HL-60/S4 treated with retinoic acid at 250 ng/mL for 4 days and 3 days (cell line): ENCODE measurements around the gene MFSD1.

Experiments used
- in situ Hi-C: fragments of 300-500 bp; cut with MboI; formaldehyde crosslinking; loops from 2 replicates; pipeline ENCODE4 v1.7.0; 2022; ENCODE audit warnings: low sequenced_read_pairs

MFSD1 gene, protein sequence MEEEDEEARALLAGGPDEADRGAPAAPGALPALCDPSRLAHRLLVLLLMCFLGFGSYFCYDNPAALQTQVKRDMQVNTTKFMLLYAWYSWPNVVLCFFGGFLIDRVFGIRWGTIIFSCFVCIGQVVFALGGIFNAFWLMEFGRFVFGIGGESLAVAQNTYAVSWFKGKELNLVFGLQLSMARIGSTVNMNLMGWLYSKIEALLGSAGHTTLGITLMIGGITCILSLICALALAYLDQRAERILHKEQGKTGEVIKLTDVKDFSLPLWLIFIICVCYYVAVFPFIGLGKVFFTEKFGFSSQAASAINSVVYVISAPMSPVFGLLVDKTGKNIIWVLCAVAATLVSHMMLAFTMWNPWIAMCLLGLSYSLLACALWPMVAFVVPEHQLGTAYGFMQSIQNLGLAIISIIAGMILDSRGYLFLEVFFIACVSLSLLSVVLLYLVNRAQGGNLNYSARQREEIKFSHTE

DNA sequence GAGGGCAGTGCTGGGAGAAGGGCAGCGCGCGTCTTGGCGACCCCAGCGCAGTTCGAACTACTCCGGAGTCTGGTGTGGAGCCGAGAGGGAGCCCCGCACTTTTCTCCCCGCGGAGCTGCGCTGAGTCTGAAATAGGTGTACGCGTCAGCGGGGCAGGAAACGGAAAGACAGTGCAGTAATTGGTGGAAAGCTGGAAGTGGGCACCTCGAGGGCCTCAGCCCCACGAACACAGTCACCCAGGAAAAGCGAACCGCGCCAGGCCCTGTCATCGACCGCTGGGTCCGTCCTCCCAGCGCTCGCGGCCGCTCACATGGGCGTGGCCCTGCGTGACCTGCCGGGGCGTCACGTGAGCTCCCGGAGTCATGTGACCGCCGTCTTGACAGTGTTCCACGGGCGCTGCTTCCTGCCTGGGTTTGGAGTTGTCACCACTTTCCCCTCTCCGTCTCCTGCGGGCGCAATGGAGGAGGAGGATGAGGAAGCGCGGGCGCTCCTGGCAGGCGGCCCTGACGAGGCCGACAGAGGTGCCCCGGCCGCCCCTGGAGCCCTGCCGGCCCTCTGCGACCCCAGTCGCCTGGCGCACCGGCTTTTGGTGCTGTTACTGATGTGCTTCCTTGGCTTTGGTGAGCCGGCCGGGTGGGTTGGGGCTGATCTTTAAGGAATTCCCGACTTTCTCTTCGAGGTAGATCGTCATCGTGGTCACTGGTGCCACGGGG is at the start of gene MFSD1:
Gene MFSD1 (plus strand): TSS at position 359 of the 713 bp plus-strand sequence. CDS start 99 bp downstream, at position 458.
- in situ Hi-C loops, result no loop called here

DNA sequence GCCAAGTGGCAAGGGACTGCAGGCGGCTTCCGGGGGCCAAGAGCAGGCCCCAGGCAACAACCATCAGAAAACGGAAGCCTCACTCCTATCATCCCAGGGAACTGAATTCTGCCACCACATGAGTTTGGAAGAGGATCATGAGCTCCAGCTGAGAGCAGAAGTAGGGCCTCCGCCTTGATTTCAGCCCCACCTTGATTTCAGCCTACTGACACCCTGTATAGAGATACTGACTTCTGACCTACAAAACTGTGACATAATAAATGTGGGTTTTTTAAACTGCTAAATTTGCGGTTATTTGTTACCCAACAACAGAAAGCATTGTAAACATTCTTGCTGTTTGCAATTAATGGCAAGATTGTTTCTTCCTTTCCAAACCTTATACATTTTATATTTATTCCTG is 48.0 kb upstream of the MFSD1 start:
- in situ Hi-C loops, result no loop called here

DNA sequence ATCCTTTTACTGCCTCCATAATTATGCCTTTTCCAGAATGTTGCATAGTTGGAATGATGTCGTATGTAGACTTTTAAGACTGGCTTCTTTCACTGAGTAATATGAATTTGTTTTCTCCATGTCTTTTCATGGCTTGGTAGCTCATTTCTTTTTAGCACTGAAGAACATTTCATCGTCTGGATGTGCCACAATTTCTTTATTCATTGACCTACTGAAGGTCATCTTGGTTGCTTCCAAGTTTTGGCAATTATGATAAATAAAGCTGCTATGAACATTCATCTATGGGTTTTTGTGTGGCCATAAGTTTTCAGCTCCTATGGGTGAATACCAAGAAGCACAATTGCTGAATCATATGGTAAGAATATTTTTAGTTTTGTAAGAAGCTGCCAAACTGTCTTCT is 46.4 kb upstream of the MFSD1 start:
- in situ Hi-C loops, result no loop called here

DNA sequence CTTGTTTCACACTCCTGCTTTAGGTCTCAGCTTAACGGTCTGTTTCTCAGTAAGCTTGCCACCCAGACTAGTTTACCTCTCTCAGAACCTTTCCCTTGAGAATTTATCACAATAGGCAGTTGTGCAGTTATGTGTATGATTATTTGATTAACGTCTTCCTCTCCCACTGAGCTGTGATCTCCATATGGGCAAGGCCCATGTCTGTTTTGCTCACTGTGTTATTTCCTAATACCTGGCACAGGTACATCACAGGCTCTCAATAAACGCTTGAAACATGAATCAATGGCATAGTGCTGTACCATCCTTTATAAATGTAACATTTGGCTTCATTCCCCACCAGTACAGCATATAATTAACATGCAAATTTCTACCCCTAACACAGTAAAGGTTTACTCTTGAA is 40.5 kb upstream of the MFSD1 start:
- in situ Hi-C loops, result no loop called here

DNA sequence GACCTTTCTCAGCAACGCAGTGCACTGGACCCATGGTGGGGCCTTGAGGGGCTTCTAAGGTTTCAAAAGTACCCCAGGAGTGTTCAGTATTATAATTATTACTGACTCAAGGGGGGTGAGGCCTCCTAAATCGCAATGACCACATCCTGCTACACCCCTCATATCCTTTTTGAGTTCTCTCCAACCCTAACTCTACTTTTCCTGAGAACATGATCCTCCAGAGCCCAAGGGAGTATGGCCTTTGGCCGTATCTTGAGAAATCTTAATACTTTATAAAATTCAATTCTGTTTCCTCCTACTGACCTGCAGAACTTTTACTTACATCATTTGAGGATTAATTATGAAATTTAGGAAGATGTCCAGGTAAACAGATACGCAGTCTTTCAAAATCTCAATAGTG is 39.2 kb upstream of the MFSD1 start:
- in situ Hi-C loops, result no loop called here

DNA sequence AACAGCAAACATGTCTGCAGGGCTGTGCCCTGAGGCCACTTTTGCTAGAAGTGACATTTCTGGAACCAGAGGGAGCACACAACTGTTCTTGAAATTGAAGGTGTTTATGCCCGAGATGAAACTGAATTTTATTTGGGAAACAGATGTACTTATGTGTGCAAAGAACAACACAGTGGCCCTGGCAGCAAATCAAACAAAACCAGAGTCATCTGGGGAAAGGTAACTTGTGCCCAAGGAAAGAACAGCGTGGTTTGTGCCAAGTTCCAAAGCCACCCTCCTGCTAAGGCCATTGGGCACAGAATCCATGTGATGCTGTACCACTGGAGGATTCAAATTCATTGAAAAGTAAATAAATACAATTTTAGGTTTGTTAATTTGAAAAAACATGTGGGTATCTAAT is 38.4 kb upstream of the MFSD1 start:
- in situ Hi-C loops, result no loop called here

DNA sequence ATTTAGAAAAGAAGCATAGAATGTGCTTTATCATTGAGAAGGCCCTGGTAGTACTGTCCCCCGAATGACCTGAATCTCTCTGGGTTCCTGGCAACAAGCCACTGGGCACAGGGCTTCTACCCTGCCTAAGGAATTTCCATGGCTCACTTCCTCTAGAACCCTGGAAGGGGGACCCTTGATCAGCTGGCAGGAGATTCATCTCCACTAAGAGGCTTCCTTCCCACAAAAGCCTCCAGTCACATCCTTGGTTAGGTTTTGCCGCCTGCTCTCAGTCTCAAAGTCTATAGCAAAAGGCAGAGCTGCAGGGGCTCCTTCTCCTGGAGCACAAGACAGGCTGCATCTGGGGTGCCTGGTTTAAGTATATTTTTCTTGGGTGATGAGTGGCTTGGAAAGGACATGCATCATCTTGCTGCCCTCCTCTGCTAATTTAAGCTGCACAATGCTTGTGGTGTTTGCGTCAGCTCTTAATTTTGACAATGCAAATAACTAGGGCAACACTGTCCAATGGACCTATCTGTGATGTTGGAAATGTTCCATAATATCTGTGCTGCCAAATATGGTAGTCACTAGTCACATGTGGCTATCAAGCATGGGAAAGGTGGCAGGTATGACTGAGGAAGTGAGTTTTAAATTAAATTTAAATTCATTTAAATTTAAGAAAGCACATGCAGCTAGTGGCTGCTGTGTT is 36.2 kb upstream of the MFSD1 start:
- in situ Hi-C loops, result no loop called here

DNA sequence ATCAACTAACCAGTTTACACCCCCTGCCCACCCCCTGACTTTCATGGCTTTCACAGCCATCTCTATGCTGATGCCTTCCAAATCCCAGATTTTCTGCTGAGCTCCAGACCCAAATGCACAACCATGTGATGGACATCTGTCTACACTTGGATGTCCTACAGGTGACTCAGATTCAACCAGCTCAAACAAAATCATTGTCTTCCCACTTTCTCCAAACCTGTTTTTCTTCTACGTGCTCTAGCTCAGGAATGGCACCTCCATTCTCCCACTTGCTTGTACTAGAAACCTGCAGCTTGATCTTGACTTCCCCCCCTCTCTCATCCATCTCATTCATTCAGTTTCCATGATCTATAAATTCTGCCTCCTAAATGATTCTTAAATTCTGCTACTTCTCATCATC is 35.5 kb upstream of the MFSD1 start:
- in situ Hi-C loops, result no loop called here

DNA sequence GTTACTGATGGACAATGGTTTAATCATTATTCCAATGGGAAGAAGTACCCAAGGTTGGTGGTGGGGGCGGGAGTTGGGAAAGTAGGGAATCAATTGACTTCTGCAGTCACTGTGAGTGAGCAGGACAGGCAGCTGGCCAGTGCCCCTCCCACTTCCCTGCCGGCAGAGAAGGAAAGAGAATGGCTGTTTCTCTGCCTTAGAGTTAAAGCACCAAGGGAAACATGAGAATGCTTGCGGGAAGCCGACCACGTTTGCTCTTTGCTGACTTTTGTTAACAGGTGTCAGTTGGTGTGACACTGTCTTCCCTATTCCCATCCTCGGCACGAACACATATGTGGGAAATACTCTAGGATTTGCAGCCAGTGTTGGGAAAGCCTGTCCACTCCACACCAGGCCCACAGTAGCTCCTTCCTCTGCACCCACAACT is 33.5 kb upstream of the MFSD1 start:
- in situ Hi-C loops, result no loop called here

DNA sequence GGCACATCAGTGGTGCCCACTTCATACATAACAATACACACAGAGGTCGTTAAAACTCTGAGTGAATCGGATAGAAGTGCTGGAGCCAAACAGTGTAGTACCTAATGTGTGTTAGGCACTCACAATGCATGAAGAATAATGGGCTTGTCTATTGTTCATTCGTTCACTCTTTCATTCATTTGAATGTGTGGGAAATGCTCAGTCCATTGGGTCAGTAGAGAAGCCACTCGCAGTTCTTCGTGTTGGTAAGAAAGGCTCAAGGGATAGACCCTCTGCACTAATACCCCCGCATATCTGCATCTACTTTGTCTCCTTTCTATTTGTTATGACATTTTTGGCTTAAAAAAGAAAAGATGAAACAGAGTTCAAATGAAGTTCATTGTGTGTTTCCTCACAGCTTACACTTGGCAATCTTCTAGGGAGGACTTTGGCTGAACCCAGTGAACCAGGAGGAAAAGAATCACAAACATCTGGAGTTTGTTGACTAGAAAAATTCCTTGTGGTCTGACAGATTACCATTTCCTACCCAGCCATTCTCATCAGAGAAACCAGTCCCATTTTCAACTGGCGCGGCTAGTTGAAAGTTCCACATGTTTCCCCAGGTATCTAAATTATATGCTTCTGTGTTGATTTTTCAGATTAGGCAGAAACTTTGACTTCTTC is 32.8 kb upstream of the MFSD1 start:
- in situ Hi-C loops, result no loop called here

DNA sequence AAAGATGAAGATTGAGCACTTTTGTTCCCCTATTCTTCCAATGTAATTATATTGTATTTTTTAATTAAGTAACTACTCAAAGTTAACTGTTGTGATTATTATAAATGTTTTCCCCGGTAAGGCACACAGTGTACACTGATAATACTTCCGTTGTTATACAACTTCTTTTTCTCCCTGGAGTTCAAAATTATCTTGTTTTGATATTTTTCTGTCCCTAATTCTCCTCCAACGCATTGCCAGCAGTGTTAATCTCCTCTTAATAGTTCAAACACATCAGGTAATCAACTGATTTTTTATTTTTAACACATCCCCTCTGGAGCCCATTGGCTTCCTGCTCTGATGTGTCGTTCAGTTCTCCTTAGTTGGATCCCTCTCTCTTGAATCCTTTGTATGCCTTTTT is 32.3 kb upstream of the MFSD1 start:
- in situ Hi-C loops, result no loop called here

DNA sequence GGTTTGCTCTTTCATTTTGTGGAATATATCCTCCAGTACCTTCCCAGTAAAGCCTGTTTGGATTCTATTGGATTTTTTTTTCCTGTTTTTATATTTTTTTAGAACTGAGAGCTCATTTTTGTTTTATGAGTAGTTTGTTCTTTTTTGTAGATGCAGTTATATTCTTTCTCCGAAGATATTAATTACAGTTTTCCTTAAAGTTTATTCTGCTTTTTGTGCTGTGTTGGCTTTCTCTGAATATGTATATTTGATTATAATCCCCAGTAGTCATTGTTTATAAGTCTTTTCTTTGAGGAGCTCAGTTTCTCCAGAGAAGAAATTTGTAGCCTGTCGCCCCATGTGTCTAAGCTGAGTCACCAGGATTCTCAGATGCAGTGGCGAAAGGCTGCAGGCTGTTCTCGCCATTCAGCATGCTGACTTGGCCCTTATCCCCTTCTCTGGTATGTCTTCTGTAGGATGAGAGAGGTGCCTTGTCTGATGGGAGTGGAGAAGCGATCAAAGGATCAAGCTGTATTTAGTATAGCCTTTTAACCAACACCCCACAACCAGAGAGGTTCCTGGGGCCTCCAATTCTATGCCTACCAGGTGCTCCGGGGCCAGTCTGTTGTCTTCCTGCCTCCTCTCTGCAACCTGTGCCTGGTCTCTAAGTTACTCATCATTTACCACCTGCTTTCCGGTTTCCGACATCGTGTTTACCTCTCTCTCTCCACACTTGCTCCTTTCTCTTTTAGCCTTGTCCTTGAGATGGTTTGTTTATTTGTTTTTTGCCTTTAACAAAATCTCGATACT is 31.7 kb upstream of the MFSD1 start:
- in situ Hi-C loops, result no loop called here

DNA sequence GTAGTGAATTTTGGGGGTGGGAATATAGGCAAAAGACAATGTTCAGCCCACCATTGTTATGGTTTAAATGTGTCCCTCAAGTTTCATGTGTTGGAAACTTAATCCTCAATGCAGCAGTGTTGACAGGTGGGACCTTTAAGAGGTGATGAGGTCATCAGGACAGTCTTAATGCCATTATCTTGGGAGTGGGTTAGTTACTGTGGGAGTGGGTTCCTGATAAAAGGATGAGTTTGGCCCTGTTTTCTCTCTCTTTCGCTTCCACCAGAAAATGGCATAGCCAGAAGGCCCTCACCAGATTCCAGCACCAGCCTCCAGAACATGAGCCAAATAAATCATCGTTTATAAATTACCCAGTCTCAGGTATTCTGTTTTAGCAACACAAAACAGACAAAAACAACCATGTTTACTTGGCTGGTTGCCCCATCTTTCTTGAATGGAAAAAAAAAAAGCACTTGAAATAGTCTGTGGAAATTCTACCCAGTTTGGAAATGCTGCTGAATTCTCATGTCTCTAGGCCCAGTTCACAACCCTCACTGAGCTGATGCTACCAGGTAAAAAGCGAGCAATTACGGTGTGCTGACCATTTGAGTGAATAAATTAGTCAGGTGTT is 31.0 kb upstream of the MFSD1 start:
- in situ Hi-C loops, result no loop called here

DNA sequence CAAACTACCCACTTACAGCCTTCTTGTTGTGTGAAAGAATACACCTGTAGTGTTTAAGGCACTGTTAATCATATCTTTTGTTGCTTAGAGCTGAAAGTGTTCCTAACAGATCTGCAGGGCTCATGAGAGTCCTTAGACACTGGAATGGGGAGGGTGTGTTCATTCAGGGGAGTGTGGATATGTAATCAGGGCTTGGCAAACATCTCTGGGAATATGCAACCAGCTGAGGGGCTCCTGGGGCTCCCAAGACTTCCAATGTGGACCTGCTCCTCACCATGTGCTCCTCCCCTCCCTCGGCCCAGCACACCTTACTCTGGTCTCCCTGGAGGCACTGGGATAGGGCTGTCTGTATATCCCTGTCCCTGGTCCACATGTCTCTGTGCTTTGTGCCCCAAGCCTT is 30.3 kb upstream of the MFSD1 start:
- in situ Hi-C loops, result no loop called here

DNA sequence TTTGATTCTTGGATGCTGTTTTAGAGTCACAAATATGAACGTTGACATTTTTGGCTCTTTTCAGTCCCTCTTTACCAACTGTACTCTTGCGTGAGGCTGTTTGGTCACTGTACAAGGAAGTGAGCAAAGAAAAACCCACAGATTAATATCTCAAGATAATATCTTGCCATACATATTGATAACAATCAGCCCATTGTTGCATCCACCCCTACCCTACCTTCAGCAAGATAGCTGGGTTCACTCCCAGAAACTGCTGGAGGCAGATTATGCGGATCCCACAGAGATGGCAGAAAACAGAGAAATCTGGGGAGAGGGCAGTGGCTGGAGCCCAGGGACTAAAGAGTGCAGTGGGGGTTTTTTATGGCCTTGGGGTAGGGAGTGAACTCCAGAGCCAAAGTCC is 29.9 kb upstream of the MFSD1 start:
- in situ Hi-C loops, result no loop called here

DNA sequence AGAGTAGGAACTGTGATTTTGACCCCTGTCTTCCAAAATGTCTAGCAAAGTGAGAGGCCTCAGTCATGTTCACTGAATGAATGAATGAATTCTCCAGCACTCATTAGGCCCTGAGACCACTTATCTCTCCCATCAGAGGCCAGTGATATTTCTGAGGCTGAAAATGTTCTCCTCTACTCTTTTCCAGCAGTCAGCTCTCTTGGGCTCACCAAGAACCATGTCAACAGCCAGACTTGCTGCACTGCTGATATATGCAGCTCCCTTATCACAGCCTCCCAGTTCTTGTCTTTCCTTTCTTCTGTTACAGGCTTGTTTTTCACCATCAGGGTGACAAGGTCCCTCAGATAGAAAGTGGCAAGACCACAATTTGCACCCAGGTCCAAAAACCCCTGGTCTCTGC is 28.7 kb upstream of the MFSD1 start:
- in situ Hi-C loops, result no loop called here

DNA sequence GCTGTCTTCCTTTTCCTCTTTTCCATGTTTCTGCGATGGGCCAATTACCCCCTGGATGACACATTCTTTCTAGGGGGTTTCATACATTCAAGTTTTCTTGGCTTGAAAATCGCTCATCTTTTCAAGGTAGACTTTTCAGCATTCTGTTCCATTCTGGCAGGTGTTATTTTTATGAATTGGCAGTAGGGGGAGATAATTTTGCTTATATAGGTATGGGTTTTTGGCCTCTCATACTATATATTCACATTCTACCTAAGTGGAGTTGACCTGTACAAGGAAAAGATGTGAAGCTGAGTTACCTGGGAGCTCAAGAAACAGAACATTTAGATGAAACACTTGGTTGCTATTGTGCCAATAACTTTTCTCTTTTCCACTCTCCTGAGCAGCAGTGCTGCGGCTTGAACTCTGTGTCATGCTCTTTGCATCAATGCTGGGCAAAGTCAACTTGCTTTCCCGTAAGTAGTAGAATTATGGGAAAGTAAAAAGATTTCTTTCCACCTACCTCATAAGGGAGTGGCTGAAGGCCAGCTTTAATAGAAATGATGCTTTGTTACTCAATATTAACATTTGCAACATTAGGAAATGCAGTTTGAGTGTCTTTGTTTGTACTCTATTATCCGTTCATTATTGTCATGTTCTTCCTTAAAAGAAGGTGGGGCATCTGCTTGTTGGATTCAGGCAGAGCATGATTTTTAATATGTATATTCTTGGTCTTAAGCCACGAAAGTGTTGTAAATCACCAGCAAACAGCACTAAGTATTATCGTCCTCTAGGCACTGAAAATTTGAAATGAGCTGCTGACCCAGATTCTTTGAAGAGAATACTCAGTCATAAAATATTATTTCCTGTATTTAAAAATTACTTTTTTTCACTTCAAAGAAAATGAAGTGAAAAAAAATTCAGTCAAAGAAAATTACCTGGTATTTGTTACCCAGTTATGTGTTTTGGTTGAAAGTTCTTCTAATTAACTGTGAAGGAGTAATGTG is 27.7 kb upstream of the MFSD1 start:
- in situ Hi-C loops, result no loop called here

DNA sequence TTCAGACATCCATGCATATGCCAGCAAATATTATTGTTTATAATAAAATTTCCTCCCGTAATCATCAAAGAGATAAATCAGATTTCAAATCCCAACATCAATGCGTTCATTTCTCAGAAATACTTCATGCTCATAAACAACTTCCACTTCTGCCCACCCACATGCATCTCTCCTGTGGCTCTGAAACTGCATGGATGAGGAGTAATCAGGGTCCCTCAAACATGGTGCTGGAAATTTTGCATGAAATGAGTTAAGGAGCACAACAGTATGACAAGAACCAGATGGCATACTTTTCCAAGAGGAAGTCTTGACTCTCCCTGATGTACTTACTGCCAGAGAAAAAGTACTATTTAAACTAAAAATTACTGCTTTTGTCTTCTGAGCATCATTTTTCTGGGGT is 26.9 kb upstream of the MFSD1 start:
- in situ Hi-C loops, result no loop called here
